Raji (cell line): ENCODE measurements around the gene STK24.

Experiments
- POLR2A ChIP-seq: IDR thresholded peaks from 2 replicates; pipeline ENCODE4 v1.6.1; 2011; ENCODE audit warnings: low read depth, low read length, control low read depth; ENCODE audit not compliant: insufficient read depth

STK24 gene

DNA sequence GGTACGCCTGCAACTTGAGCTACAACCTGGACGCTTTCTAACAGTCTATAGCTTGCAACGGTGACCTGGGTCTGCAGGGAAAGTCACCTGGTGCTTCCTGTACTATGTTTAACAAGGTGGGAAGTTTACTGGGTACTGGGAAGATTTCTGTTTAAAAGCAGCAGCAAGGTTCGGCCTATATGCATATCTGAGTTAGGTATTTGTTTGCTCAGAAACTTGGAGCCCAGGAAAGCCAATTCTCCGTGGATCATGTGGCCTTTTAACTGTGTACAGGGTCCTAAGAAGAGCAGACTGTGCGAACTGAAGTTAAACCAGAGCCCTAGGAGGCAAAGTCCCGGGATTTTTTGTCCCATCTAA is 103.1 kb downstream of the STK24 start:
- no peak for TF ChIP-seq POLR2A

DNA sequence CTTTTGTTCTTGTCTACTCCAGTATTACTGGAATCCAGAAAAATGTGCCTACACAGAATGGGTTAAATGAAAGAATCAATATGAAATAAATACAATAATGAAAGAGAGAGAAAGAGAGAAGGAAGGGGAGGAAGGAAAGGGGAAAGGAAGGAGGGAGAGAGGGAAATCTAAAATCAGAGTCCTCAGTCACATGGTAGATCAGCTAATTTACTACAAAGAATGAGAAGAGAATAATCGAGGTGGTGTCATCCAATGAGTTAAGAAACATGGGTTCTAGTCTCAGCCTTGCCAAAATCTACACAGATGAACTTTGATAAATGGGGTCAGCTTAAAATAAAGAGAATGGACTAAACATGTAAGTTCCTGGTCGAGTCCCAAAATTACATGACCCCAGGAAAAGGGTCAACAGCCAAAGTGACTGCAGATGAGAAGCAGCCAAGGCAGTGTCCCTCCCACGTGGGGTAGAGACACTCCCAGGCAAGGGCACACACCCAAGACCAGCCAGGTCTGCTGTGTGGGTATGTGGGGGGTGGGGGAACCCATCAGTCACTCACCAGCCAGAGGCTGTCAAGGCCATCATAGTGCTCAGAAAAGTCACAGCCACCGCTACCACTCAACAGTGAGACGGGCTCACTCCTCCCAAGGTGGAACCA is 103.6 kb downstream of the STK24 start:
- no peak for TF ChIP-seq POLR2A

DNA sequence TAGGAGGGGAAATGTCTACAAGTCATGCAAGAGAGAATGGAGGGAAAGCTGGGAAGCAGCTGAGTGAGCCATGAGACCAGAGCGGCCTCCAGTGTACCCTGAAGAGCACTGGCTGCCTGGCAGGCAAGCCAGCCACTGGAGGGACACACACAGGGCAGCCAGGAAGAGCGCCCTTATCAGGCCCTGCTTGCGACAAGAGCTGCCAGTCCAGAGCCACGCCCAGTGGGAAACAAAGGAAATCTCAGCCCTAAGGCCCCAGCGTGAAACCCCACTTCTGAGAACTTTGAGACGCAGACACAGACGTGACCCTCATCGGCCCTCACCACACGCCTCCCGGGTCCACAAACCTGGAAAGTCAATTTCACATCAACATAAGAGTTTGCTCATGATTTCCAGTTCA is 105.0 kb downstream of the STK24 start:
- TF ChIP-seq POLR2A, result no peak

DNA sequence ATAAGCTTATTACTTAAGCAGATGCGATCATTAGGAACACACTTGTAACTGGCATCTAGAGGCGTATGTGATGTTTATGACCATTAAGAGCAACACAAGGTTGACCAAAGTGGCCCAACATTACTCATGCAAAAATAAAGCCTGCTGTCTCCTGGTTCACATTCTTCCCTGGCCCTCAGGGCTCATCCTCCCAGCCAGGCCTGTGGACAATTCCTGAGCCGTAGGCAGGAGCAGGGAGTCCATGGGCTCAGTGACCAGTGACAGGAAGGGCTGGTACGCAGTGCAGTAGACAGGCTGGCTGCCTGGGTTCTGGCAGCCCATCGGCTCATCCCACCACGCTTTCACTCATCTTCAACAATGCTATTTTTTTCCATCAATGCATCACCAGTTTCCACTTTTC is 106.0 kb downstream of the STK24 start:
- TF ChIP-seq POLR2A, result no peak

DNA sequence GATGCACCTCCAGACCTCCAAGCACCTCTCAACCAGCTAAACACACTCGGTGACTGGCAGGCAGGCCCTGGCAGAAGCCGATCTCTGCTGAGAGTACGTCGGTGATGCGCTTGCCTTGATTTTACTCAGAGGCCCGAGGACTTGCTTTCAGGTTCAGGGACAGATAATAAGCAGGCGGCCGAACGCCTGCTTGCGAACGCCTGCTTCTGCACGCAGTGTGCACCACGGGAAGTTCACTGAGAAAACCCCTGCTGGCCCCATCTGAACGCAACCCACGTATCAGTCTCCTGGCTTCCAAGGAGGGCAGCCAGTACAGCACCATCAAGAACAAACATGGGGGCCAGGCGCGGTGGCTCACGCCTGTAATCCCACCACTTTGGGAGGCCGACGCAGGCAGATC is 108.0 kb downstream of the STK24 start:
- no peak for TF ChIP-seq POLR2A

DNA sequence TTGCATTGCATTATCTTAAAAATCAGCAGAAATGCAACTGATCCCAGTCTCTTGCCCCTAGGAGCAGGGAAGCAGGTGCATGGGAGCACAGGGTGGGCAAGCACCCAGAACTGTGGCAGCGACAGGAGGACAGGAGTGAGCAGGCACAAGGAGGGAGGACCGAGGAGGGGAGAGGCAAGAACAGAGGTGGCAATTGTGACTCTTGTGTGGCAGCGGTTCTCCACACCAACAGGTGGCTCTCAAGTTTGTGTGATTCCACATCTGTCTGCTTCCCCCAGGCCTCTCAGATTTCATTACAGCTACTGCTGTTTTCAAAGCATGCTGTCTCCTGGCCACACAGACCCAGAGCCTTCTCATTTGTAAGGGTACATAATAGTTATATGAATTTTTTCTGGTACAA is 108.5 kb downstream of the STK24 start:
- TF ChIP-seq POLR2A, result no peak

DNA sequence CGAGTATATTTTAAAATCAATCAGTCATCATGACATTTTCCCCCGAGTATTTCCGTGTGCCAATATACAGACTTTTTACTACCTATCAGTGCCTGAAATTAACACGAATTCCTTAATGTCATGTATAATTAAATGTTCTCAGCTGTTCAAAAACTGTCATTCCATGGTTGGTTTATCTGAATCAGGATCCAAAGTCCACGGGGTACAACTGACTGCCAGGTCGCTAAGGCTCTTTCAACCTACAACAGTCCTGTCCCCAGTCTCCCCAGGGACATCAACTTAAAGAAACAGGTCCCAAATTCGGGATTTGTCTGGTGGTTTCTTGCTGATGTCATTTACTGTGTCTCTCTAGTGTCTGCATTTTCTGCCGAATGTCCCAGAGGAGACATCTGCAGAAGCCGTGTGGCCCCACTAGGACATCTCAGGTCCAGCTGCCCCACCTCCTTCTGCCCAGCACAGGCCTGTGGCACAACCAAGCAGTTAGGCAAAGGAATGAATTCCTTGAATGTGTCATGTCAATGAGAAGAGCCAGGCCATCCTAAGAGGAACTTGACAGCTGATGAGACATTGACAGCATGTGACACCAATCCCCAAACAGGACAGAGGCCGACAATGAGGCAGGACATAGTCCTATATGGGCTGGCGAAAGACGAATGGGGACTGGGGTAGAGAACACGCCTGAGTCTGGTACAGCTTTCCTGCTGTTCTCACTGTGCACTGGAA is 109.5 kb downstream of the STK24 start:
- no peak for TF ChIP-seq POLR2A

DNA sequence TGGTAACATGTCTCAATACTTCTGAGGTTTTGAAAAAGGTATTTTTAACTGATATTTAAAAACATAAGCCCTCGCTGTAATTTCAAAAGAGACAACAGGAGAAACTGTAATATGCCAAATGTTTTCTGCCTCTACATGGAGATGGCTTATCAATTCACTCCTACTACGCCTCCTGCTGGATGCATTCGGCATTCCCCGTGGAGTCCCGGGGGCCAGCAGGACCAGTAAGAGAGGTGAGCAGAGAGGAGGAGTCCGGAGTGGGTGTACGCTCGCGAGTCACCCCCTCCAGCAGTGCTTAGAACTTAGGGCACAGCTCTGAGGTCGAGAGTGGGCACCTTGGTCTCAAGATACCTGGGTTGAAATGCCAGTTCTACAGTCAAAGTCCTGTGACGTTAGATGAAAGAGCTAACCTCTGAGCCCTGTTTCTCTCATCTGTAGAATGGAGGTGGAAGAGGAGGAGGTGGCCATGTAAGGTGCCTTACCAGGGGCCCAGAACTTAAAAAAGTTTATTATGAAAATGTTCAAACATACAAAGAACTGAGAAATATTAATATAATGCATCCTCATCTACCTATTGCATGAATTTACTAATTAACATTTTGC is 110.2 kb downstream of the STK24 start:
- TF ChIP-seq POLR2A, result no peak

DNA sequence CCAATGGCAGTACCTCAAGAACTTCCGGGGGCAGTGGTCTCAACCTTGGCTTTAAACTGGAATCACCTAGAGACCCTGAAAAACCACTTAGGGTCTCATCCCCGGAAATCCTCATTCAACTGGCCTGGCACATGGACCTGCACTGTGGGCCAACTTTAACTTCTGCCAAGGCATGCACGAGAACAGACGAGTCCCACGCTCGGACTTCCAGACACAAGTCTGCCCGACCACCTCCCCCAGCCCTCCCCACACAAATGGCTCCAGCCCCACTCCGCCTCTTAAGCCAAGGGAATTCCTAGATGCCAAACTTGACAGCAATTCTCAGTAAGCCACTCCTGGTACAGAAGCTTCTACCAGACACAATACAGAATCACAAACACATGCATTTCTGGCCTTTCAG is 114.0 kb downstream of the STK24 start:
- no peak for TF ChIP-seq POLR2A

DNA sequence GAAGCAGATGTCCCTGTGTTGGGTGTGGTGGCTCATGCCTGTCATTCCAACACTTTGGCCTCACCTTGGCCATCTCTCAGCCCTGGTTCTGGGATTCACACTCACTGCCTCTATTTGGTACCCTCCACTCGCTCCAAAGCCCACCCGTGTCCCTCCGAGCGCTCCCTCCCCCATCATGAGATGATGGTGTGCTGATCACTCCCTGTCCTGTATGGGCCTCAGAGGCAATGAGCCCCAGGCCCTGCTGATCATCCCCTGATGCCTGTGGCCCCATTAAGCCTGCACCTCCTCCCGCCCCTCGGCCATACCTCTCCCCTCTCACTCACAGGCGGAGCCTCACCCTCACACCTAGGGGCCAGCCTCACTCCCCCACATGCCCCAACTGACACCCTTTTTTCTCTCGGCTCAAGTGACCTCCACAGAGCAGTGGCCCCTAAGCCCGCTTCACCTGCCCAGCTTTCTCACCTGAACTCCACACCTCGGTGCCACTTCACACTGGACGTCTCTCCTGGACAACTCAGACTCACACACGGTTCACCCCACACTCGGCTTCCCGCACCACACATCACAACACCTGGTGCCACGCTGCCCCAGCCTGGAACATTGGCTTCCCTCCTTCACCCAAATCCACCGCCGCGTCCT is 114.5 kb downstream of the STK24 start:
- no peak for TF ChIP-seq POLR2A

DNA sequence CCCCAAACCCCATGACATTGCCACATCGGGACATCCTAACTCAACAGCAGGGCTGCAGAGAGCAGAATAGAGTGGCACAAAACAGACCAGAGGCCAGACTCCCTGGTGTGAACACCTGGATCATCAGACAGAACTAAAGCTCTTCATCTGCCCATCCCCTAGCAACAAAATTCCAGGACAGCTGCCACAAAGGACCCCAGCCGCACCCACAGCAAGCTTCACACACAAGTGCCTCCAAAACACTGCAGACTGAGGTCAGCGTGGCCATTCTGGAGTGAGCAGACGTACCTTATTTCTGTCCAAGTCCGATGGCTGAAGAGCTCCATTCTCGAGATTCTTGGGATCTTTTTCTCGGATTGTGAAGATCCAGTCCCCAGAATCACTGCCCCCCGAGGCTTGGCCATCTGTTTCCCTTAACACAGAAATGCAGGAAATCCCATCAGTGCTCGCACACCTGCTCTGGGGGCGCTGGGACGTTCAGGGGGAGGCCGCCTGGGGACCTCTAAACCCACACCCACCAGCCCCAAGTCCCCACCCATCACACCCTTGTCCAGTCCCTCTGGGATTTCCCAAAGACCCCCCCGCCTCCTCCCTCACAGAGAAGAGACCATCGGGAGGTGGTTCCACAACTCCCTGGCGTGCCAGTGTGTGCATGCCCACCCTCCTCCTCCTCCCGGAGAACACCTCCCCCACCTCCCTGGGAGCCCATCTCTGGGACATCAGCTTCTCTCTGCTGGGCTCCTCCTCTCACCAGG is 115.2 kb downstream of the STK24 start:
- TF ChIP-seq POLR2A, result no peak

DNA sequence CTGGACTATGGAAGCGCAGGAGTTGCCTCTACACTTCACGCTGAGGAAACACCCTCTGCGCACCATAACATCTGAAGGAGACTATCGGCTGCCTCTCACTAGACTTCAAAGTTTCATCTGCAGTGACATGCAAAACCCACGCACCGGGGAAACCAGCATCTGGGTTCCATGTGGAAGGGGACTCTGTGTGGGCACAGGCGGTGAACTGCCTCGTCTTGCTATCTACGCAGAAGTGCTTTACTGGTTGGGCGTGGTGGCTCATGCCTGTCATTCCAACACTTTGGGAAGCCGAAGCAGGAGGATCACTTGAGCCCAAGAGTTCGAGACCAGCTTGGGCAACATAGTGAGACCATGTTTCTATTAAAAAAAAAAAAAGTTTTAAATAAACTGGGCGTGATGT is 116.4 kb downstream of the STK24 start:
- TF ChIP-seq POLR2A, result no peak

DNA sequence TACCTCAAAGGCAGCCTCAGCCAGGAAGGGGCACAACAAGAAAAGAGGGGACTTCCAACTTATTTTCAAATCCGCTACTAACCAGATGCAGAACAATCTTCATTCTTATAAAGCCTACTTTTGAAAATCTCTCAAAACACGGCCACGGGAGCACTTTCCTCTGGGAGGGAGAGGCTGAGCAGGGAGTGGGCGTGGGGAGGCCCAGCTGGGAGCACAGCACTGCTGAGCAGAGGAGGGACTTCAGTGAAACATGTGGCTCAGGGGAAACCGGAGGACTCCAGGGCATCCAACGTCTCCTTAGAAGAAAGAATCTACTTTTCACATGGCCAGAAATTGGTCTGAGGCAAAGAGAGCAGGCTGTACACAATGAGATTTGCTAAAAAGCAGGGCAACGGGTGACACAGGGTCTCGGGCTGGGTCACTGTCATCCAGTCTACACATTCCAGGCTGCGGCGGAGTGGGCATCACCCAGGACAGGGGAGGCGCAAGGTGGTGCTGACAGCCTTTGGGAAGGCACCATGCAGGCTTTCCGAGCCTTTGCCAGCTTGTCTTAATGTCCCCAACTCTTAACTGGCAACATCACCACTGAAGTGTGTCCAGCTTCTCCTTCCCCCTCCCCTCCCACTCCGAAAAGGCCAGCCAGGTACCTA is 117.1 kb downstream of the STK24 start:
- no peak for TF ChIP-seq POLR2A

DNA sequence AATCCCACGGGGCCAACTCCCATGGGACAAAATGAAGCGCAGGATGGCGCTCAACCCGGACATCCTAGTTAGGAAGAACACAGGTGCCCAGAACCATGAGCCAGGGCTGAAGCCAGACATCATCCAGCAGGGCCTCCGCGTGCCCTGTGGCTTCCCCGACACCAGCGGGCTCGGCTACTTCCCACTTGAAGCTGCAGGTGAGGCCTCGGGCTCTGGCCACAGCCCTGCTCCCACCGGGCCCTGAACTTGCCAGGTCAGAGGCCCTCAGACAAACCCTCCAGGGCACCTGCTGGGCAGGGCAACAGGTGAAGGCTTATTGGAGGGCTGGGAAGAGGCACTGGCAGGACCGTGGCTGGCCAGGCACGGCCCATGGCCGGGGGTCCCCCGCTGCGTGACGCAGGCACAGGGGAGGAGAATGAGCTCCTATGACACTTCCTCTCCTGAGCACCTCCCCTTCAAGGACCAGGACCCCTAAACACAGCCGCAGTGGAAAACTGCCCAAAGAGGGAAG is 117.7 kb downstream of the STK24 start:
- TF ChIP-seq POLR2A, result no peak

DNA sequence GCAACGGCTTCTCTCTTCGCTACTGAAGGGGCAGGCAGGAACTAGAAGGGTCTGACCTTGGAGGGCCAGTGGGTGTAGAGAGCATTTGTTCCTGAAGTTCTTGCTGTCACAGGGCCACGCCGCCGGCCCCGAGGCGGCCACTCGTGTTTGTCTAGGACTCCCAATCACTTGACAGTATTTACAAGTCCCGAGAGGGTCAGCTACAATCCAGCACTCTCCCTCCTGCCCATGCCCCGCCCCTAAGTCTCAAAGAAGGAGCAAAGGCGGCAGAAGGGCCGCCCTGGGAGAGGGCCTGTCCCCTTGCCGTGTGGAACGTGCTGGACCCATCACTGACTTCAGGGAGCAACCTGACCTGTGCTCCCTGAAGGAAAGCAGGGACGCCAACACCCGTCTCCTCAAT is 118.5 kb downstream of the STK24 start:
- no peak for TF ChIP-seq POLR2A

DNA sequence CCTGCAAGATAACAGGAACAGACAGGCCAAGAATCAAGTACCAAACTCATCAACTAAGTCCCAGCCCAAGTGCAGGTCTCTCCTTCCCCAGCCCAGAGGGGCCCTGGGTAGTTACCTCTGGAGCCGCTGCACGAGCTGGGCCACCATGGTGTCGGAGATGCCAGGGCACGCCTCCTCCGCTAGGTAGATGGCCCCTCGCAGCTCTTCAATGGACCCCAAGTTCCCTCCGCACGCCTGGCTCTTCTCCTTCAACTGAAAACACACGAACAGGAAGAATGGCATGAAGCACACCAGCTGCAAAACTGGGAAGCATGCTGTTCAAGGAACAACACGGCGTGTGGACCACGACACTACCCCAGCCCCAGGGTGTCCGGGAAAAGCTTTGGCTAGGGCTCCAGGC is 119.9 kb downstream of the STK24 start:
- TF ChIP-seq POLR2A, result no peak
